SU-DHL-6 (cell line): ENCODE results near the gene SENP7.
"Not testable (repeated sequence)": the region's sequence is repeated elsewhere in the genome, so short reads cannot be mapped to it uniquely, and the experiment has no call there.

ENCODE experiments used
- H2AFZ ChIP-seq: fragments of 200-600 bp; sonication (generic); 2 replicates; pipeline ENCODE4 v1.6.1; 2014; ENCODE audit warnings: low read depth, mild to moderate bottlenecking, moderate library complexity, mixed read lengths, antibody characterized with exemption, low read length; ENCODE audit not compliant: severe bottlenecking
- H3F3A ChIP-seq: fragments of 200-600 bp; shearing (Covaris generic); 2 replicates; pipeline ENCODE4 v1.6.0; 2016; ENCODE audit warnings: antibody characterized with exemption, mild to moderate bottlenecking; ENCODE audit not compliant: insufficient read depth
- H3K27ac ChIP-seq: fragments of 200-600 bp; sonication (generic); 2 replicates; pipeline ENCODE4 v1.5.1; 2016; ENCODE audit warnings: low read depth, mild to moderate bottlenecking, low read length, moderate library complexity, mixed read lengths
- H3K27me3 ChIP-seq: fragments of 200-600 bp; sonication (generic), shearing (Covaris generic); 2 replicates; pipeline ENCODE4 v1.6.0; 2014; ENCODE audit warnings: mild to moderate bottlenecking, low read length
- H3K36me3 ChIP-seq: fragments of 200-600 bp; sonication (generic); 2 replicates; pipeline ENCODE4 v1.6.1; 2014; ENCODE audit warnings: mild to moderate bottlenecking, low read length, mixed read lengths
- H3K4me2 ChIP-seq: fragments of 300-600, 200-600 bp; shearing (Covaris generic), sonication (generic); 2 replicates; pipeline ENCODE4 v1.6.0; 2014; ENCODE audit warnings: low read length, low read depth, mild to moderate bottlenecking; ENCODE audit not compliant: poor library complexity, severe bottlenecking
- H3K4me3 ChIP-seq: fragments of 200-600 bp; sonication (generic); 2 replicates; pipeline ENCODE4 v1.5.1; 2014; ENCODE audit warnings: antibody characterized with exemption, low read length, mild to moderate bottlenecking, mixed read lengths; ENCODE audit not compliant: insufficient read depth, poor library complexity, severe bottlenecking
- H3K79me2 ChIP-seq: fragments of 200-600 bp; sonication (generic); 2 replicates; pipeline ENCODE4 v1.6.1; 2014; ENCODE audit warnings: mild to moderate bottlenecking, low read length, moderate library complexity; ENCODE audit not compliant: insufficient read depth
- H3K9ac ChIP-seq: fragments of 200-600 bp; sonication (generic); 2 replicates; pipeline ENCODE4 v1.7.0; 2014; ENCODE audit warnings: mild to moderate bottlenecking, low read length
- H3K9me2 ChIP-seq: fragments of 200-600 bp; sonication (generic); replicated peaks from 2 replicates; pipeline ENCODE4 v1.6.1; 2014; ENCODE audit warnings: low read length; ENCODE audit not compliant: insufficient read depth
- H3K9me3 ChIP-seq: fragments of 200-600 bp; sonication (generic); 2 replicates; pipeline ENCODE4 v1.6.1; 2014; ENCODE audit warnings: low read length, mixed read lengths; ENCODE audit not compliant: insufficient read depth
- H4K20me1 ChIP-seq: fragments of 200-600 bp; sonication (generic); 2 replicates; pipeline ENCODE4 v1.6.1; 2014; ENCODE audit warnings: low read depth, mild to moderate bottlenecking, antibody characterized with exemption, low read length, moderate library complexity, mixed read lengths
- EZH2phosphoT487 ChIP-seq: fragments of 200-600 bp; sonication (generic), shearing (Covaris generic); conservative IDR thresholded peaks from 2 replicates; pipeline ENCODE4 v1.6.1; 2018; ENCODE audit warnings: mild to moderate bottlenecking, antibody characterized with exemption, low read length, moderate library complexity, mixed read lengths
- TF ChIP-seq, protein P1 (sequence below): fragments of 200-600 bp; sonication (generic); IDR thresholded peaks from one replicate; pipeline ENCODE4 v1.5.1; 2017; ENCODE audit warnings: antibody characterized with exemption, mild to moderate bottlenecking, low read length, moderate library complexity; ENCODE audit not compliant: insufficient read depth, poor library complexity, severe bottlenecking

Gene SENP7, protein sequence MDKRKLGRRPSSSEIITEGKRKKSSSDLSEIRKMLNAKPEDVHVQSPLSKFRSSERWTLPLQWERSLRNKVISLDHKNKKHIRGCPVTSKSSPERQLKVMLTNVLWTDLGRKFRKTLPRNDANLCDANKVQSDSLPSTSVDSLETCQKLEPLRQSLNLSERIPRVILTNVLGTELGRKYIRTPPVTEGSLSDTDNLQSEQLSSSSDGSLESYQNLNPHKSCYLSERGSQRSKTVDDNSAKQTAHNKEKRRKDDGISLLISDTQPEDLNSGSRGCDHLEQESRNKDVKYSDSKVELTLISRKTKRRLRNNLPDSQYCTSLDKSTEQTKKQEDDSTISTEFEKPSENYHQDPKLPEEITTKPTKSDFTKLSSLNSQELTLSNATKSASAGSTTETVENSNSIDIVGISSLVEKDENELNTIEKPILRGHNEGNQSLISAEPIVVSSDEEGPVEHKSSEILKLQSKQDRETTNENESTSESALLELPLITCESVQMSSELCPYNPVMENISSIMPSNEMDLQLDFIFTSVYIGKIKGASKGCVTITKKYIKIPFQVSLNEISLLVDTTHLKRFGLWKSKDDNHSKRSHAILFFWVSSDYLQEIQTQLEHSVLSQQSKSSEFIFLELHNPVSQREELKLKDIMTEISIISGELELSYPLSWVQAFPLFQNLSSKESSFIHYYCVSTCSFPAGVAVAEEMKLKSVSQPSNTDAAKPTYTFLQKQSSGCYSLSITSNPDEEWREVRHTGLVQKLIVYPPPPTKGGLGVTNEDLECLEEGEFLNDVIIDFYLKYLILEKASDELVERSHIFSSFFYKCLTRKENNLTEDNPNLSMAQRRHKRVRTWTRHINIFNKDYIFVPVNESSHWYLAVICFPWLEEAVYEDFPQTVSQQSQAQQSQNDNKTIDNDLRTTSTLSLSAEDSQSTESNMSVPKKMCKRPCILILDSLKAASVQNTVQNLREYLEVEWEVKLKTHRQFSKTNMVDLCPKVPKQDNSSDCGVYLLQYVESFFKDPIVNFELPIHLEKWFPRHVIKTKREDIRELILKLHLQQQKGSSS

DNA sequence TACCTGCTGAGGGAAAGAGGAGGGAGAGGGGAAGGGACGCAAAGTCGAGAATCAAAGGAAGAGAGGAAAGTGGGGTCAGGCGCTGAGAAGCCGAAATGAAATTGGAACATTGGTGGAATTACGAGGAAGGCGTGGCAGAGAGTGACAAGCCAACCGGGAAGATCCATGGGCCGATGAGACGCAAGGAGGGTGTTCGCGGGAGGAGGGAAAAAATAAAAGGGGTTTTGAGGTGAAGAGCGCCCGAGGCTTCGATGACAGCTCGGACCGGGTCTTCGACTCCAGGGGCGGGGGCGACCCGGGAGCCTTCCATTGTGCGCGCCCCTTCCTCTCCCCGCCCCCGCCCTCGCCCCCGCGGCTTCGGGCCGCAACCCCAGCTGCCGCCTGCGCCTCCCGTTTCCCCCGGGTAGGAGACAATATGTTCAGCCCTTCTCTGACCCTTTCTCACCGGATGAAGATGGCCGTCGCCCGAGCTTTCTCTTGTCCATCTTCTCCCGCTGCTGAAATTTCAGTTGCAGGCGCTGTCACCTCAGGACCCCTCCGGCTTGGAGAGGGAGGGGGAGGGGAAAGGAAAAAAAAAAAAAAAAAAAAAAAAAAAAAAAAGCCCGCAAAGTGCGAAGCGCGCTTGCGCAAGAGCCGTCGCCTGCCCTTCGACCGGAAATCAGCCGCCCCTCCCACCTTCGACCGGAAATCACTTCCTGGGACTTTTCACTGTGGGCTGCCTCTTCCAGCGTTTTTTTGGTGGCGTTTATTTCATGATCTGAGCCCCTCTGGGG lies at the start of gene SENP7:
TSS of gene SENP7 (minus strand) at position 567 of the 773 bp plus-strand sequence. CDS start at position 485, 82 bp downstream.
- H3F3A ChIP-seq: no peaks in the 10 kb centered on the region; the same call in 1 of the 2 replicates
- TF ChIP-seq, protein P1, sequence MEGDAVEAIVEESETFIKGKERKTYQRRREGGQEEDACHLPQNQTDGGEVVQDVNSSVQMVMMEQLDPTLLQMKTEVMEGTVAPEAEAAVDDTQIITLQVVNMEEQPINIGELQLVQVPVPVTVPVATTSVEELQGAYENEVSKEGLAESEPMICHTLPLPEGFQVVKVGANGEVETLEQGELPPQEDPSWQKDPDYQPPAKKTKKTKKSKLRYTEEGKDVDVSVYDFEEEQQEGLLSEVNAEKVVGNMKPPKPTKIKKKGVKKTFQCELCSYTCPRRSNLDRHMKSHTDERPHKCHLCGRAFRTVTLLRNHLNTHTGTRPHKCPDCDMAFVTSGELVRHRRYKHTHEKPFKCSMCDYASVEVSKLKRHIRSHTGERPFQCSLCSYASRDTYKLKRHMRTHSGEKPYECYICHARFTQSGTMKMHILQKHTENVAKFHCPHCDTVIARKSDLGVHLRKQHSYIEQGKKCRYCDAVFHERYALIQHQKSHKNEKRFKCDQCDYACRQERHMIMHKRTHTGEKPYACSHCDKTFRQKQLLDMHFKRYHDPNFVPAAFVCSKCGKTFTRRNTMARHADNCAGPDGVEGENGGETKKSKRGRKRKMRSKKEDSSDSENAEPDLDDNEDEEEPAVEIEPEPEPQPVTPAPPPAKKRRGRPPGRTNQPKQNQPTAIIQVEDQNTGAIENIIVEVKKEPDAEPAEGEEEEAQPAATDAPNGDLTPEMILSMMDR: no peak
- TF ChIP-seq EZH2phosphoT487: no peak
- H3K27me3 ChIP-seq: no peaks in the 10 kb centered on the region
- peak within 1 kb of the TSS; percentile 67 for H3K4me3 ChIP-seq
- peak within 1 kb of the TSS; percentile 90 for H3K4me2 ChIP-seq
- peak within 1 kb of the TSS; percentile 71 for H3K9ac ChIP-seq
- H3K36me3 ChIP-seq: no peaks in the 10 kb centered on the region
- H3K79me2 ChIP-seq: peaks cover 13% of the 10 kb centered on the region
- peak within 1 kb of the TSS; percentile 76 for H2AFZ ChIP-seq
- H4K20me1 ChIP-seq: no peaks in the 10 kb centered on the region
- peak within 1 kb of the TSS; percentile 44 for H3K27ac ChIP-seq
- no peaks in the 10 kb centered on the region for H3K9me2 ChIP-seq
- H3K9me3 ChIP-seq: no peaks in the 10 kb centered on the region

DNA sequence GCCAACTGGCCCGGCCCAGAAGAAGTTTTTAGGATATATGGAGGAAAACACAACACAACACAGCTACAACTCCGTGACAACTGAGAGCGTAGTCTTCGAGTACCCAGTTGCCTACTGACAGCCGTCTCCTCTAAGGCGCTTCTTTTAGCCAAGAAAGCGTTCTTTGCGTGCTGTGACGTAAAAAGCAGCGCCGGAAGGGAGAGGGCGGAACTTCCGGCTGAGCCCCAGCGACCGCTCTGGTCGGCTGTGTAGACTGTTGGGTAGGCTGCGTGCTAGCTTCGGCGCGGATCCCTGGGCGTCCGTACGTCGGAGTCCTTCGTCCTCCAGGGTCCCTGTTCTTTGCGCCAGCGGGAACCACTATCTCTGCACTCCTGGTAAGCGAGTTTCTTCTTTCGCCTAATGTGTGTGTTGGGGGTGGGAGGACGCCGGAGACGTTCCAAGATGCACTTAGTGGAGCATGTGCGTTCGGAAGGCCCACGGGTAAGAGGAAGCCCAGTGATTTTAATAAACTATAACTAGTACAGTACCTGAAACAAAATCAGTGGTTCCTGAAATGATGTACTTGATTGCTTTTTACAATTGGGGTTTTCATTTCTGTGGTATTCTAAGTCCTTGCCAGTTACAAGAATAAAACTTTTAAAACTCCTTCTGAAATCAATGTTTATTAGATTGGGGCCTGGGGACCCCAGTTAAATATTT lies 48.8 kb upstream of the SENP7 start, which contains the start of gene TRMT10C:
TSS of gene TRMT10C (plus strand) at position 239 of the 699 bp plus-strand sequence. CDS start 2,914 bp downstream, outside the sequence.
- Histone ChIP-seq H3K9ac (peak within 1 kb of the TSS; percentile 84), H3K9me2 (no peaks in the 10 kb centered on the region), H4K20me1 (peaks cover 6% of the 10 kb centered on the region; the same call in 1 of the 2 replicates), H3K27me3 (no peaks in the 10 kb centered on the region), H3K4me3 (peak within 1 kb of the TSS; percentile 98), H3K9me3 (no peaks in the 10 kb centered on the region), H3K27ac (peak within 1 kb of the TSS; percentile 38), H3K4me2 (peak within 1 kb of the TSS; percentile 77), H2AFZ (peak within 1 kb of the TSS; percentile 75), H3K79me2 (peaks cover 48% of the 10 kb centered on the region), H3K36me3 (peaks cover 17% of the 10 kb centered on the region), H3F3A (peaks cover 8% of the 10 kb centered on the region; the same call in 1 of the 2 replicates)
- no peak for TF ChIP-seq EZH2phosphoT487
- TF ChIP-seq, protein P1: no peak

DNA sequence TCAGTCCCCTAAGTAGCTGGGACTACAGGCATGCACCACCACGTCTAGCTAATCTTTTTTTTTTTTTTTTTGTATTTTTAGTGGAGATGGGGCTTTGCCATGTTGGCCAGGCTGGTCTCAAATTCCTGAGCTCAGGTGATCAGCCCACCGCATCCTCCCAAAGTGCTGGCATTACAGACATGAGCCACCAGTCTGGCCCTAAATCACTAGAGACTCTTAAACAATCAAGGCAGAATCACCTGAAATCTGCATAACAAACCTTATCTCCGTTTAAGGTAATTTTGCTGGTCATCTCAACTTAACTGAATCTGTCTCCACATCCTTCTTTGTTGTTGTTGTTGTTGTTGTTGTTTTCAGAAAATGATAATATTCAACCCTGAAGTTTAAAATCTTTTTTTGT lies 43.1 kb upstream of the SENP7 start:
- Histone ChIP-seq H3K4me2 (no peak overlapping the region), H3K4me3 (no peak overlapping the region), H2AFZ (no peak overlapping the region), H3K9me3 (no peaks in the 10 kb centered on the region), H3K36me3 (no peaks in the 10 kb centered on the region), H3K79me2 (no peaks in the 10 kb centered on the region), H3K27ac (no peak overlapping the region), H4K20me1 (no peaks in the 10 kb centered on the region), H3K9ac (no peak overlapping the region), H3F3A (peaks cover 7% of the 10 kb centered on the region; the same call in 1 of the 2 replicates), H3K27me3 (no peaks in the 10 kb centered on the region), H3K9me2 (no peaks in the 10 kb centered on the region)
- TF ChIP-seq, protein P1: no peak
- no peak for TF ChIP-seq EZH2phosphoT487

DNA sequence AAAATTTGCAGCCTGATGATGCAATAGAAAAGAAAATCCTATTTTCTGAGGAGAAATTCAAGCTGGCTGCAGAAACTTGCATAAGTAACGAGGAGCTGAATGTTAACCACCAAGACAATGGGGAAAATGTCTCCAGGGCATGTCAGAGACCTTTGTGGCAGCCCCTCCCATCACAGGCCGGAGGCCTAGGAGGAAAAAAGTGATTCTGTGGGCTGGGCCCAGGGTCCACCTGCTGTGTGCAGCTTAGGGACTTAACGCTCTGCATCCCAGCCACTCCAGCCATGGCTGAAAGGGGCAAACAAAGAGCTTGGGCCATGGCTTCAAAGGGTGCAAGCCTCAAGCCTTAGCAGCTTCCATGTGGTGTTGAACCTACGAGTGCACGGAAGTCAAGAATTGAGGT lies 40.4 kb upstream of the SENP7 start:
- H3K4me3 ChIP-seq, H3K27ac ChIP-seq, H3K4me2 ChIP-seq, H3K36me3 ChIP-seq, H3K9me2 ChIP-seq, H4K20me1 ChIP-seq, H3K79me2 ChIP-seq, H3K9me3 ChIP-seq, H2AFZ ChIP-seq, H3K27me3 ChIP-seq, H3F3A ChIP-seq, H3K9ac ChIP-seq: not testable (repeated sequence)
